Osteocyte (in vitro differentiated cells): ENCODE data around the gene PGM2. TPM values are rescaled to one million over a fixed set of nuclear protein-coding genes. Genes with fewer than 3 reads are reported as not detected.
A peak's percentile ranks its signal among the peaks of the same experiment; 100 is the strongest.

Experiments
- DNase-seq: peaks from one replicate; pipeline ENCODE4 v3.0.0; 2021; ENCODE audit warnings: mixed read lengths; ENCODE audit not compliant: unreplicated experiment; ENCODE audit errors: extremely low spot score
- H3K27ac Mint-ChIP-seq: one replicate; pipeline ENCODE4 v1.8.0; 2021; ENCODE audit warnings: mild to moderate bottlenecking, mixed read lengths; ENCODE audit not compliant: unreplicated experiment
- H3K27me3 Mint-ChIP-seq: one replicate; pipeline ENCODE4 v1.8.0; 2021; ENCODE audit warnings: mixed read lengths; ENCODE audit not compliant: unreplicated experiment
- H3K36me3 Mint-ChIP-seq: one replicate; pipeline ENCODE4 v1.8.0; 2021; ENCODE audit warnings: mixed read lengths; ENCODE audit not compliant: unreplicated experiment
- H3K4me1 Mint-ChIP-seq: one replicate; pipeline ENCODE4 v1.8.0; 2021; ENCODE audit warnings: mixed read lengths; ENCODE audit not compliant: unreplicated experiment
- H3K4me3 Mint-ChIP-seq: one replicate; pipeline ENCODE4 v1.8.0; 2021; ENCODE audit warnings: mild to moderate bottlenecking, moderate library complexity, mixed read lengths; ENCODE audit not compliant: unreplicated experiment
- H3K9me3 Mint-ChIP-seq: one replicate; pipeline ENCODE4 v1.8.0; 2021; ENCODE audit warnings: mixed read lengths; ENCODE audit not compliant: unreplicated experiment
- total RNA-seq: library from RNA; stranded (reverse); gene quantifications from 2 replicates; pipeline ENCODE4 v1.2.1, GENCODE V29; 2021
- TF ChIP-seq, protein P1 (sequence below): fragments of 200-600 bp; sonication (generic); IDR thresholded peaks from 2 replicates; pipeline ENCODE4 v1.5.0; 2021; ENCODE audit warnings: antibody characterized with exemption, mild to moderate bottlenecking, moderate library complexity

The PGM2 gene
- total RNA-seq, 1 donor from 2014 or later: 19.8 TPM

DNA sequence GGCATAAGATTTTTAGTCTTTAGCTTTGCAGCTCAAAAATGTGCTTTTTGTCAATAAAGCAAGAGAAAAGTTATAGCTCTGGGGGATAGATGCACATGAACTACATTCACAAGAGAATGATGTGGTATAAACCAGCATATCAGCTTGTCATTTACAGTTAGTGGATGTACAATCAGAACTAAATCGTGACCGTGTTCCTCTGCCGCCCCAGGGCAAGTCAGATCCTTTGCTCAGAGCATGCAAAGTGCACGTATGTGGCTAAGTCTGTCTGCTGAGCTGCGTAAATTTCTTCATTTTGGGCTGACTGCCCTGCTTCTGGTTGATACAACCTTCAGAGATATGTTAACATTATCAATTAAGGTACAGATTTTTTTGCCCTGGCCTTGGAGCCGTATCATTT, 9.3 kb downstream of the PGM2 start:
- H3K27ac Mint-ChIP-seq: no peak overlapping the region
- H3K4me3 Mint-ChIP-seq: no peak overlapping the region
- no peak for DNase-seq
- H3K9me3 Mint-ChIP-seq: no peaks in the 10 kb centered on the region
- TF ChIP-seq, protein P1, sequence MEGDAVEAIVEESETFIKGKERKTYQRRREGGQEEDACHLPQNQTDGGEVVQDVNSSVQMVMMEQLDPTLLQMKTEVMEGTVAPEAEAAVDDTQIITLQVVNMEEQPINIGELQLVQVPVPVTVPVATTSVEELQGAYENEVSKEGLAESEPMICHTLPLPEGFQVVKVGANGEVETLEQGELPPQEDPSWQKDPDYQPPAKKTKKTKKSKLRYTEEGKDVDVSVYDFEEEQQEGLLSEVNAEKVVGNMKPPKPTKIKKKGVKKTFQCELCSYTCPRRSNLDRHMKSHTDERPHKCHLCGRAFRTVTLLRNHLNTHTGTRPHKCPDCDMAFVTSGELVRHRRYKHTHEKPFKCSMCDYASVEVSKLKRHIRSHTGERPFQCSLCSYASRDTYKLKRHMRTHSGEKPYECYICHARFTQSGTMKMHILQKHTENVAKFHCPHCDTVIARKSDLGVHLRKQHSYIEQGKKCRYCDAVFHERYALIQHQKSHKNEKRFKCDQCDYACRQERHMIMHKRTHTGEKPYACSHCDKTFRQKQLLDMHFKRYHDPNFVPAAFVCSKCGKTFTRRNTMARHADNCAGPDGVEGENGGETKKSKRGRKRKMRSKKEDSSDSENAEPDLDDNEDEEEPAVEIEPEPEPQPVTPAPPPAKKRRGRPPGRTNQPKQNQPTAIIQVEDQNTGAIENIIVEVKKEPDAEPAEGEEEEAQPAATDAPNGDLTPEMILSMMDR: no peak
- peaks cover 27% of the 10 kb centered on the region for H3K36me3 Mint-ChIP-seq
- peaks cover 4% of the 10 kb centered on the region for H3K4me1 Mint-ChIP-seq
- no peaks in the 10 kb centered on the region for H3K27me3 Mint-ChIP-seq

DNA sequence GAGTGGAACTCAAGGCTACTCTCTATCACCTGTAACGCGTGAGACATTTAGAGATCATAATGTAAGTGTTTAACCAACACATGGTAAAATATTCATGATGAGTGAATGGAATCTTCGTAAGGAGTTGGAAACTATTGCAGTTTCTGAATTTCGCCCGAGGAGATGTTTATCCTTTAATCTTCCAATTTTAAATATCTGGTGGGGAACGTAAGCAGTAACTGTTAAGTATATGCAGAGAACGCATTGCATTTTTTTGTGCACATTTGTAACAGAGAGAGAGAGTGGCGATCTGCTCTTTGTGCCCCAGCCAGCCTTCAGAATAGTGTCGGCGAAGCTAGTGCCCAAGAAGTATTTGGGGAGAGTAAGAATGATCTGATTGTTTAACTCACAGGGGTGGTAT, 9.8 kb downstream of the PGM2 start:
- H3K27ac Mint-ChIP-seq: no peak overlapping the region
- DNase-seq: no peak
- TF ChIP-seq, protein P1: no peak
- peaks cover 27% of the 10 kb centered on the region for H3K36me3 Mint-ChIP-seq
- peaks cover 4% of the 10 kb centered on the region for H3K4me1 Mint-ChIP-seq
- H3K27me3 Mint-ChIP-seq: no peaks in the 10 kb centered on the region
- no peak overlapping the region for H3K4me3 Mint-ChIP-seq
- H3K9me3 Mint-ChIP-seq: no peaks in the 10 kb centered on the region

GRCh38 chr4:37836838-37837440, 10.5 kb downstream of the PGM2 start:
- Mint-ChIP-seq H3K36me3 (peaks cover 31% of the 10 kb centered on the region), H3K27me3 (no peaks in the 10 kb centered on the region), H3K27ac (no peak overlapping the region), H3K4me3 (no peak overlapping the region), H3K4me1 (peaks cover 4% of the 10 kb centered on the region), H3K9me3 (no peaks in the 10 kb centered on the region)
- no peak for DNase-seq
- TF ChIP-seq, protein P1: no peak

DNA sequence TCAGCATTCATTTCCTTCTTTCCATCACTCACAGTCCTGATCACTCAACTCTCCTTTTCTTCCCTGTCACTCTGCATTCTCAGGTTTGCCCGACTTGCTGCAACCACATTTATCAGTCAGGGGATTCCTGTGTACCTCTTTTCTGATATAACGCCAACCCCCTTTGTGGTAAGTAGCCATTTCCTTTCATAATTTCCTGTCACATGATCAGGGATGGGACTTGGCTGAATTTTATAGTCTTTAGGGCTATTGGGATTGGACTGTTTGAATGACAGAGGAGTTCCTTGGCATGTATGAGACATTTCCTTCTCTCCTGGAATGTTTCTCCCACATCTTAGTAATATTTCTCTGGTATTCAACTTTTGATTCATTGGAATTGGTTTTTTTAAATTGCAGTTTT, 11.0 kb downstream of the PGM2 start:
- H3K27me3 Mint-ChIP-seq: no peaks in the 10 kb centered on the region
- peaks cover 33% of the 10 kb centered on the region for H3K36me3 Mint-ChIP-seq
- TF ChIP-seq, protein P1: no peak
- H3K4me3 Mint-ChIP-seq: no peak overlapping the region
- no peaks in the 10 kb centered on the region for H3K9me3 Mint-ChIP-seq
- H3K4me1 Mint-ChIP-seq: peaks cover 4% of the 10 kb centered on the region
- H3K27ac Mint-ChIP-seq: peak overlapping the region; percentile 25
- no peak for DNase-seq

- TF ChIP-seq, protein P1: no peak
- no peak overlapping the region for H3K4me3 Mint-ChIP-seq
- no peaks in the 10 kb centered on the region for H3K9me3 Mint-ChIP-seq
- DNase-seq: no peak
- H3K36me3 Mint-ChIP-seq: peaks cover 38% of the 10 kb centered on the region
- H3K27me3 Mint-ChIP-seq: no peaks in the 10 kb centered on the region
- H3K4me1 Mint-ChIP-seq: peaks cover 4% of the 10 kb centered on the region
- no peak overlapping the region for H3K27ac Mint-ChIP-seq
Measured at GRCh38 chr4:37839426-37839825, 12.9 kb downstream of the PGM2 start.
